ENCODE data around the gene LRCH2.

The LRCH2 gene

DNA sequence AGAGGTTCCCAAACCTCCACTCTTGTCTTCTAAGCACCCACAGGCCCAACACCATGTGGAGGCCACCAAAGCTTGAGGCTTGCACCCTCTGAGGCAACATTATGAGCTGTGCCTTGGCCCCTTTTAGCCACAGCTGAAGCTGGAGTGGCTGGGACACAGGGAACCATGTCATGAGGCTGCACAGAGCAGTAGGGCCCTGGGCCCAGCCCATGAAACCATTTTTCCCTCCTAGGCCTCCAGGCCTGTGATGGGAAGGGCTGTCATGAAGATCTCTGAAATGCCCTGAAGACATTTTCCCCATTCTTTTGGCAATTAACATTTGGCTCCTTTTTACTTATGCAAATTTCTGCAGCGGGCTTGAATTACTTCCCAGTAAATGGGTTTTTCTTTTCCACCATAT lies 29.9 kb downstream of the LRCH2 start:
- H3K9me3 ChIP-seq (ENCODE audit: control insufficient read depth in 2 of 2, low read length in 2 of 2) = no peaks in the 10 kb centered on the region
- no peak overlapping the region for H3K9ac ChIP-seq (ENCODE audit: low read length in 2 of 2)
- no peaks in the 10 kb centered on the region for H3K4me1 ChIP-seq (ENCODE audit: control insufficient read depth, insufficient read depth, low read length)
- no peaks in the 10 kb centered on the region for H3K36me3 ChIP-seq (ENCODE audit: control insufficient read depth in 2 of 2, insufficient read depth in 2 of 2, low read length in 2 of 2)
- no peaks in the 10 kb centered on the region for H3K27me3 ChIP-seq (ENCODE audit: control insufficient read depth in 1 of 2, insufficient read depth in 2 of 2, low read length in 2 of 2)
- no peak overlapping the region for H3K27ac ChIP-seq (ENCODE audit: low read length)
- no peak overlapping the region for H3K4me3 ChIP-seq (ENCODE audit: low read length in 2 of 2)

- no peak overlapping the region for H3K9ac ChIP-seq (ENCODE audit: low read length in 2 of 2)
- H3K27me3 ChIP-seq (ENCODE audit: control insufficient read depth in 1 of 2, insufficient read depth in 2 of 2, low read length in 2 of 2) = peaks cover 0 to 9% of the 10 kb centered on the region in 2 donors
- H3K27ac ChIP-seq (ENCODE audit: low read length) = no peak overlapping the region
- H3K4me3 ChIP-seq (ENCODE audit: low read length in 2 of 2) = no peak overlapping the region
- no peaks in the 10 kb centered on the region for H3K9me3 ChIP-seq (ENCODE audit: control insufficient read depth in 2 of 2, low read length in 2 of 2)
- no peaks in the 10 kb centered on the region for H3K36me3 ChIP-seq (ENCODE audit: control insufficient read depth in 2 of 2, insufficient read depth in 2 of 2, low read length in 2 of 2)
- H3K4me1 ChIP-seq (ENCODE audit: control insufficient read depth, insufficient read depth, low read length) = peaks cover 5% of the 10 kb centered on the region
Measured at GRCh38 chrX:115192244-115192700, 41.6 kb downstream of the LRCH2 start.

GRCh38 chrX:115191490-115192243 lies 42.2 kb downstream of the LRCH2 start:
- Histone ChIP-seq H3K9ac (ENCODE audit: low read length in 2 of 2) (no peak overlapping the region), H3K9me3 (ENCODE audit: control insufficient read depth in 2 of 2, low read length in 2 of 2) (no peaks in the 10 kb centered on the region), H3K4me1 (ENCODE audit: control insufficient read depth, insufficient read depth, low read length) (peaks cover 5% of the 10 kb centered on the region), H3K27me3 (ENCODE audit: control insufficient read depth in 1 of 2, insufficient read depth in 2 of 2, low read length in 2 of 2) (peaks cover 0 to 5% of the 10 kb centered on the region in 2 donors), H3K4me3 (ENCODE audit: low read length in 2 of 2) (no peak overlapping the region), H3K27ac (ENCODE audit: low read length) (no peak overlapping the region), H3K36me3 (ENCODE audit: control insufficient read depth in 2 of 2, insufficient read depth in 2 of 2, low read length in 2 of 2) (no peaks in the 10 kb centered on the region)

GRCh38 chrX:115190636-115191489 lies 43.0 kb downstream of the LRCH2 start:
- no peaks in the 10 kb centered on the region for H3K27me3 ChIP-seq (ENCODE audit: control insufficient read depth in 1 of 2, insufficient read depth in 2 of 2, low read length in 2 of 2)
- peaks cover 4% of the 10 kb centered on the region for H3K4me1 ChIP-seq (ENCODE audit: control insufficient read depth, insufficient read depth, low read length)
- H3K36me3 ChIP-seq (ENCODE audit: control insufficient read depth in 2 of 2, insufficient read depth in 2 of 2, low read length in 2 of 2) = no peaks in the 10 kb centered on the region
- H3K9me3 ChIP-seq (ENCODE audit: control insufficient read depth in 2 of 2, low read length in 2 of 2) = no peaks in the 10 kb centered on the region
- H3K4me3 ChIP-seq (ENCODE audit: low read length in 2 of 2) = no peak overlapping the region
- no peak overlapping the region for H3K9ac ChIP-seq (ENCODE audit: low read length in 2 of 2)
- H3K27ac ChIP-seq (ENCODE audit: low read length) = no peak overlapping the region

- Histone ChIP-seq H3K9ac (ENCODE audit: low read length in 2 of 2) (no peak overlapping the region), H3K4me3 (ENCODE audit: low read length in 2 of 2) (no peak overlapping the region)
Measured at GRCh38 chrX:115189646-115190635, 44.0 kb downstream of the LRCH2 start.

GRCh38 chrX:115189110-115189509 lies 44.8 kb downstream of the LRCH2 start, which contains the start of gene RBMXL3:
Gene RBMXL3, plus strand, starts transcription at chrX:115189410. Its CDS starts 32 bp downstream, at chrX:115189442.
- no peak within 1 kb of the TSS for H3K9ac ChIP-seq (ENCODE audit: low read length in 2 of 2)
- H3K36me3 ChIP-seq (ENCODE audit: control insufficient read depth in 2 of 2, insufficient read depth in 2 of 2, low read length in 2 of 2) = no peaks in the 10 kb centered on the region
- no peak within 1 kb of the TSS for H3K27ac ChIP-seq (ENCODE audit: low read length)
- H3K4me1 ChIP-seq (ENCODE audit: control insufficient read depth, insufficient read depth, low read length) = no peaks in the 10 kb centered on the region
- no peak within 1 kb of the TSS for H3K4me3 ChIP-seq (ENCODE audit: low read length in 2 of 2)
- H3K27me3 ChIP-seq (ENCODE audit: control insufficient read depth in 1 of 2, insufficient read depth in 2 of 2, low read length in 2 of 2) = no peaks in the 10 kb centered on the region
- H3K9me3 ChIP-seq (ENCODE audit: control insufficient read depth in 2 of 2, low read length in 2 of 2) = no peaks in the 10 kb centered on the region

More at GRCh38 chrX:115189646-115190635, 44.0 kb downstream of the LRCH2 start:
- Histone ChIP-seq H3K36me3 (ENCODE audit: control insufficient read depth in 2 of 2, insufficient read depth in 2 of 2, low read length in 2 of 2) (no peaks in the 10 kb centered on the region), H3K4me1 (ENCODE audit: control insufficient read depth, insufficient read depth, low read length) (no peaks in the 10 kb centered on the region), H3K27me3 (ENCODE audit: control insufficient read depth in 1 of 2, insufficient read depth in 2 of 2, low read length in 2 of 2) (no peaks in the 10 kb centered on the region), H3K9me3 (ENCODE audit: control insufficient read depth in 2 of 2, low read length in 2 of 2) (no peaks in the 10 kb centered on the region), H3K27ac (ENCODE audit: low read length) (no peak overlapping the region)

DNA sequence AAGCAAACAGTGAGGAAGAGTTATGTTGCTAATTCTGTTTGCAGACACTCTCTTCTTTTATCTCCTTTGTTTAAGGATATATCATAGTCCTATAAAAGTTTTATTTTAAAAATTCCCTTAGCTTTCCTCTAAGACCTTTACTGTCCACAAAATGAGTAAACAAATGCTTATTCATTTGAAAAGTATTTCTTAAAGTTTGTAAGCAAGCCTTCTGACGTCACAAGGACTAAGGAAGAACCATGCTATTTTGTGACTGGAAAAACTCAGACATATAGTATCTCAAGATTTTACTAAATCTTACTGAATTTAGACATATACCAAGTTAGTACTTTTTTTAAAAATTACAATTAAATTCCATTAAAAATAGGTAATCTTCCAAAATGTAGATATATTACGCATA lies 49.9 kb downstream of the LRCH2 start:
- Histone ChIP-seq H3K36me3 (ENCODE audit: control insufficient read depth in 2 of 2, insufficient read depth in 2 of 2, low read length in 2 of 2) (no peaks in the 10 kb centered on the region), H3K27me3 (ENCODE audit: control insufficient read depth in 1 of 2, insufficient read depth in 2 of 2, low read length in 2 of 2) (no peaks in the 10 kb centered on the region), H3K27ac (ENCODE audit: low read length) (no peak overlapping the region), H3K4me1 (ENCODE audit: control insufficient read depth, insufficient read depth, low read length) (no peaks in the 10 kb centered on the region), H3K9ac (ENCODE audit: low read length in 2 of 2) (no peak overlapping the region), H3K9me3 (ENCODE audit: control insufficient read depth in 2 of 2, low read length in 2 of 2) (no peaks in the 10 kb centered on the region), H3K4me3 (ENCODE audit: low read length in 2 of 2) (no peak overlapping the region)

GRCh38 chrX:115178473-115178872 lies 55.4 kb downstream of the LRCH2 start:
- no peak overlapping the region for H3K4me3 ChIP-seq (ENCODE audit: low read length in 2 of 2)
- H3K27me3 ChIP-seq (ENCODE audit: control insufficient read depth in 1 of 2, insufficient read depth in 2 of 2, low read length in 2 of 2) = no peaks in the 10 kb centered on the region

DNA sequence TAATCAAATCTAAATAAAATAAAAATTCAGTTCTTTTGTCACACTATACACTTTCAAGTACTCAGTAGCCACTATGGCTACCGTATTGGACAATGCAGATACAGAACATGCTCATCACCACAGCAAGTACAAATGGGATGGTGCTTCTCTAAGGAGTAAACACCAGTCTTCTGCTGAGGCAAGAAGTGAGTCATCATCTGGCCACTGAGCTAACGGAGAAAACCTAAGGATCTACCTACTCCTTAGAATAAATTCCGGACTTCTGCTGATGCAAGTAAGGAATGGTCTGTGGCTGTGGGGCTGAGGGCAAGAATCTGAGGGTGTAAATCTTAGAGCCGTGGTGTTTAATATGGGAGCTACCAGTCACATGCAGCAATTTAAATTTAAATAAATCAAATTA lies 56.0 kb downstream of the LRCH2 start:
- Histone ChIP-seq H3K27ac (ENCODE audit: low read length) (no peak overlapping the region), H3K4me1 (ENCODE audit: control insufficient read depth, insufficient read depth, low read length) (no peaks in the 10 kb centered on the region), H3K36me3 (ENCODE audit: control insufficient read depth in 2 of 2, insufficient read depth in 2 of 2, low read length in 2 of 2) (no peaks in the 10 kb centered on the region), H3K9me3 (ENCODE audit: control insufficient read depth in 2 of 2, low read length in 2 of 2) (no peaks in the 10 kb centered on the region), H3K9ac (ENCODE audit: low read length in 2 of 2) (no peak overlapping the region), H3K4me3 (ENCODE audit: low read length in 2 of 2) (no peak overlapping the region), H3K27me3 (ENCODE audit: control insufficient read depth in 1 of 2, insufficient read depth in 2 of 2, low read length in 2 of 2) (no peaks in the 10 kb centered on the region)

More at GRCh38 chrX:115178473-115178872, 55.4 kb downstream of the LRCH2 start:
- Histone ChIP-seq H3K9ac (ENCODE audit: low read length in 2 of 2) (no peak overlapping the region), H3K36me3 (ENCODE audit: control insufficient read depth in 2 of 2, insufficient read depth in 2 of 2, low read length in 2 of 2) (no peaks in the 10 kb centered on the region), H3K27ac (ENCODE audit: low read length) (no peak overlapping the region), H3K4me1 (ENCODE audit: control insufficient read depth, insufficient read depth, low read length) (no peaks in the 10 kb centered on the region), H3K9me3 (ENCODE audit: control insufficient read depth in 2 of 2, low read length in 2 of 2) (no peaks in the 10 kb centered on the region)

DNA sequence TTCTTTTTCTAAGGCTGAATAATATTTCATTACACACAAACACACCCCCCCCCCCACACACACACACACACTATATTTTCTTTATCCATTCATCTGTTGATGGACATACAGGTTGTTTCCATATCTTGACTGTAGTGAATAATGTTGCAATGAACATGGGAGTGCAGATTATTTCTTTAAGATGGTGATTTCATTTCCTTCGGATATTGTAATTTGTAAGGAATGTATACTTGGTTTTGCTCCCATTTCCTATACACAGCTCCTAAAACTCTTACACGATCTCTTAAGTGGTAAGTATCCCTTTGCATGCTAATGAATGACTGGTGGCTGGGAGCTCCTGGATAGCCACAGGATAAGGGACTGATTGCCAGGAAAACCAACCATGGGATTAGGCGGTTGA lies 59.3 kb downstream of the LRCH2 start:
- Histone ChIP-seq H3K4me3 (ENCODE audit: low read length in 2 of 2) (no peak overlapping the region), H3K9ac (ENCODE audit: low read length in 2 of 2) (no peak overlapping the region), H3K4me1 (ENCODE audit: control insufficient read depth, insufficient read depth, low read length) (no peaks in the 10 kb centered on the region), H3K27me3 (ENCODE audit: control insufficient read depth in 1 of 2, insufficient read depth in 2 of 2, low read length in 2 of 2) (no peaks in the 10 kb centered on the region), H3K9me3 (ENCODE audit: control insufficient read depth in 2 of 2, low read length in 2 of 2) (no peaks in the 10 kb centered on the region), H3K27ac (ENCODE audit: low read length) (no peak overlapping the region), H3K36me3 (ENCODE audit: control insufficient read depth in 2 of 2, insufficient read depth in 2 of 2, low read length in 2 of 2) (no peaks in the 10 kb centered on the region)
